LNCaP clone FGC (cell line): ENCODE measurements around the gene MC1R.
"Not testable (repeated sequence)": the region's sequence is repeated elsewhere in the genome, so short reads cannot be mapped to it uniquely, and the experiment has no call there.

Experiments
- DNase-seq: peaks from one replicate; pipeline ENCODE4 v3.0.0-alpha.2; 2011; ENCODE audit warnings: low read depth
- H3K4me3 ChIP-seq: 2 replicates; pipeline ENCODE4 v1.5.1; 2011; ENCODE audit warnings: mild to moderate bottlenecking, low read depth, low read length, control low read depth
- TF ChIP-seq, protein P1 (sequence below): IDR thresholded peaks from 2 replicates; pipeline ENCODE4 v1.5.1; 2012; ENCODE audit warnings: mild to moderate bottlenecking; ENCODE audit not compliant: control insufficient read depth, insufficient read depth; ENCODE audit errors: extremely low read depth

Gene MC1R

DNA sequence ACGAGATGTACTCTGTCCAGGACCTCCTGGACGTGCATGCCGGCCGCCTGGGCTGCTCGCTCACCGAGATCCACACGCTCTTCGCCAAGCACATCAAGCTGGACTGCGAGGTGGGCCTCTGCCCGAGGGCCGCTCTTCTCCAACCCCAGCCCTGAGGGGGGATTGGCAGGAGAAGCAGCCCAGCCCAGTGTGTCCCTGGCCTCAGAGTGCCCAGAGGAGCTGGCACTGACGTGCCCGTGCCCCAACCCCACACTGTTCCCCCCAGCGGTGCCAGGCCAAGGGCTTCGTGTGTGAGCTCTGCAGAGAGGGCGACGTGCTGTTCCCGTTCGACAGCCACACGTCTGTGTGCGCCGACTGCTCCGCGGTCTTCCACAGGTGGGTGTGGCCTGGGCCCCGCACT lies 45.5 kb downstream of the MC1R start:
- H3K4me3 ChIP-seq = no peak overlapping the region
- TF ChIP-seq, protein P1, sequence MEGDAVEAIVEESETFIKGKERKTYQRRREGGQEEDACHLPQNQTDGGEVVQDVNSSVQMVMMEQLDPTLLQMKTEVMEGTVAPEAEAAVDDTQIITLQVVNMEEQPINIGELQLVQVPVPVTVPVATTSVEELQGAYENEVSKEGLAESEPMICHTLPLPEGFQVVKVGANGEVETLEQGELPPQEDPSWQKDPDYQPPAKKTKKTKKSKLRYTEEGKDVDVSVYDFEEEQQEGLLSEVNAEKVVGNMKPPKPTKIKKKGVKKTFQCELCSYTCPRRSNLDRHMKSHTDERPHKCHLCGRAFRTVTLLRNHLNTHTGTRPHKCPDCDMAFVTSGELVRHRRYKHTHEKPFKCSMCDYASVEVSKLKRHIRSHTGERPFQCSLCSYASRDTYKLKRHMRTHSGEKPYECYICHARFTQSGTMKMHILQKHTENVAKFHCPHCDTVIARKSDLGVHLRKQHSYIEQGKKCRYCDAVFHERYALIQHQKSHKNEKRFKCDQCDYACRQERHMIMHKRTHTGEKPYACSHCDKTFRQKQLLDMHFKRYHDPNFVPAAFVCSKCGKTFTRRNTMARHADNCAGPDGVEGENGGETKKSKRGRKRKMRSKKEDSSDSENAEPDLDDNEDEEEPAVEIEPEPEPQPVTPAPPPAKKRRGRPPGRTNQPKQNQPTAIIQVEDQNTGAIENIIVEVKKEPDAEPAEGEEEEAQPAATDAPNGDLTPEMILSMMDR = no peak
- DNase-seq = no peak

DNA sequence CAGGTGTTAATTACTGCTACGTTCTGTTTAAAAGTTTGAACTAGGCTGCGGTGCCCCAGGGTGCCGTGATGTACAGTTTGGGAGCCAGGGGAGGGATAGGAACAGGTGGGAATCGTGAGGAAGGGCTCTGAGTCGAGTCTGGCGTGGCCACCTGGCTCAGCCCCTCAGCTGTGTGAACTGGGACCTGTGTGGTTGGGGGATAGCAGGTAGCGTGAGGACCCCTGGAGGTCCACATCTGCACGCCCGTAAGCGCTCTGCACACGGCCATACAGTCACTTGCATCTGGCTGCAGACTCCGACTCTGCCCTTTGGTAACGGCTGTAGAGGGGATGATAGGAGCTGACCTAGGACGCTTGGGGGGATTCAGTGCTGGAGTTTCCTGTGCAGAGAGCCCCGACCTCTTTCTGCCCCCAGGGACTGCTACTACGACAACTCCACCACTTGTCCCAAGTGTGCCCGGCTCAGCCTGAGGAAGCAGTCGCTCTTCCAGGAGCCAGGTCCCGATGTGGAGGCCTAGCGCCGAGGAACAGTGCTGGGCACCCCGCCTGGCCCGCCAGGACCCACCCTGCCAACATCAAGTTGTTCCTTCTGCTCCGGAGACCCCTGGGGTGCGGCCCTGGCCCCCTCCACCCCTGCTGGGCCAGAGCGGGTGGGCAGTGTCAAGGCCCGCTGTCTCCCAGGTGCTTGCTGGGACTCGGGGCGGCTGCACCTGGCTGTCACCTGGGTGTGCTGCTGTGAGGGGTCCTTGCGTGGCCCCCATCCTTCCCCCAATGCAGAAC lies 47.0 kb downstream of the MC1R start:
- no peak overlapping the region for H3K4me3 ChIP-seq

DNA sequence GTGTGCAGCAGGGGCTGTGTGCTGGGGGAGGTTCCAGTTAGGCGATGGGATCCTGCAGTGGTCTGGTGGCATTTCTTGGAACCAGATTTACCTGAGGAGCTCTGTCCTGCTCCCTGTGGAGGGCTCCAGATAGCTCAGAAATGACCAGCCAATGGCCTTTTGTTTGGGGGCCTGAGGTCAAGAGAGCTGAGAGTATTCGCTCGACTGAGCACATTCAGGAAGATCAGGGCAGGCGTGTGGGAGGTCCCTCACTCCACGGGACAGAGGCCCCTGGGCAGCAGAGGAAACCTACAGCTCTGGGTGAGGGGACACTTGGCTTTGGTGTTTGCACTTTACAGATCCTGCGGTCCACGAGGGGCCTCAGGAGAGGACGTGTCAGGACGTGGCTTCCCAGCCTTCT lies 48.1 kb downstream of the MC1R start:
- TF ChIP-seq, protein P1 = no peak
- no peak for DNase-seq
- H3K4me3 ChIP-seq = no peak overlapping the region

More for the DNA sequence above, 47.0 kb downstream of the MC1R start:
- TF ChIP-seq, protein P1 = no peak
- DNase-seq = no peak

DNA sequence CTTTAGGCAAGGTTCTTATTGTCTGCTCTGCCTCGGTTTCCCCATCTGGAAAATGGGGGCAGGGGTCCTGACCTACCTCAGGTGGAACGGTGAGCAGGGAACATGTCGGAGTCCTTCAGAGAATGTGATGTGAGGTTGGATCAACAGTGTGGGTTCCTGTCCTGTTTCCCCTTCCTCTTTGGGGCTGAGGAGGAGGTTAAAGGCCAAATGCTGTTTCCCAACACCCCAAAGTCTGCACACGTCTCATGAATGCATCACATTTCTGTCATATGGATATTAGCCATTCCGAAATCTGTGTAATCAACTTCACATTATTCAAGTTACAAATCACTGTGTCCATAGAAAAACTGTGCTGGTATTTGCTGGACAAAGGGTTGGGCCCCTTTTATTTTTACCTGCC lies 48.8 kb downstream of the MC1R start:
- H3K4me3 ChIP-seq, DNase-seq: not testable (repeated sequence)

DNA sequence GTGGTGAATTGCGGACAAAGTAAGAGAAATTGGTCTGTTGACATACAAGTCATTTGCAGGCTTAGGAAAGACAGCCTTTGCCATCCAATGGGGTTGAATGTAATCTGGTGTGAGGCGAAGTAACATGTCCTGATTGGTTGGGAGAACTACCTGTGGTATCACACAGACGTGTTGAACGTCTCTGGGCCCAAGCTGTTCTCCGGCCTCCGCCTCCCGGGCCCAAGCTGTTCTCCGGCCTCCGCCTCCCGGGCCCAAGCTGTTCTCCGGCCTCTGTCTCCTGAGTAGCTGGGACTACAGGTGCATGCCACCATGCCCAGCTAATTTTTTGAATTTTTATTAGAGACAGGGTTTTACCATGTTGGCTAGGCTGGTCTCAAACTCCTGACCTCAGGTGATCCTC lies 49.4 kb downstream of the MC1R start:
- not testable (repeated sequence) for H3K4me3 ChIP-seq, DNase-seq

DNA sequence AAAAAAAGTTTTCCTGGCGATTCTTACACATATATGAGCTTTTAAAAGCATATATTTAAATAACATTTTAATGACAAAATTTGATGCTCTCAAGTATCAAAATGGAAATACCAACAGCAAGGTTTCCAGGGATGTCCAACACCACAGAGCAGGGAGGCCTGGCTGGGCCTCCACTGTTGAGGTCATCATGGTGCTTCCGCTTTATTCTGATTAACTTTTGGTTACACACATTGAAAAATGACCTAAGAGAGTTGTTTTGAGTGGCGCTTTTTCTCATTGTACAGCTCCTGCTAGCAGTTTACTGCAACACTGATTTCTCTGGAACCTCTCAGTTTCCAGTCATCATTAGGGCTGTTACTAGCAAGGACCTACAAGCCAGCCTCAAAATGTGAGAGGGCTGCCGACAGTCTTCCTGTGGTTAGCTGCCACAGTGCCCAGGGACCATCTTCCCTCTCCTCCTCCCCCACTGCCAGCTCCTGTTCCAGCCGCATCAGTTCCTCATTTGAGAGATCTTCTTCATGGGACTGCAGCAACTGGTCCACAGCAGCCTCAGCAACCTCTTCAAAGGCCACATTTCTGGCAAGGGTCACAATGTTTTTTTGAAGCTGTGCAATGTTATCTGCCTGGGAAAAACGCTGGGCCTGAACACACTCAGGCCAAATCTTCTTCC lies 51.2 kb downstream of the MC1R start:
- DNase-seq = no peak
- TF ChIP-seq, protein P1 = no peak
- H3K4me3 ChIP-seq = no peak overlapping the region
